ENCODE results near the gene LGALS1. TPM values are rescaled to one million over a fixed set of nuclear protein-coding genes. Genes with fewer than 3 reads are reported as not detected.

Gene LGALS1
- total RNA-seq, 1 experiment from 2014 or later = 2,325 TPM

GRCh38 chr22:37684803-37685615, 9.6 kb downstream of the LGALS1 start:
- intact Hi-C loops (cut with micrococcal nuclease) = loop anchor here (10.0 kb wide), 1 partner anchor 120 kb away; the partner anchor contains the start of gene GCAT
- ATAC-seq (no peak), DNase-seq (no peak)
- H3K36me3 ChIP-seq (ENCODE audit: low read depth, low read length) = peaks cover 3% of the 10 kb centered on the region; the same call in 1 of the 2 replicates
- ChIA-PET POLR2A (ENCODE audit: unreplicated experiment) (no interaction called here), CTCF (no interaction called here)
- H2AFZ ChIP-seq (ENCODE audit: low read length) = no peak overlapping the region
- no peaks in the 10 kb centered on the region for H3K27me3 ChIP-seq (ENCODE audit: low read length)
- no peaks in the 10 kb centered on the region for H4K20me1 ChIP-seq (ENCODE audit: low read length)
- no peak overlapping the region for H3K4me2 ChIP-seq (ENCODE audit: low read length)
- no peak for TF ChIP-seq CTCF (conservative IDR thresholded peaks at IDR 0.05; ENCODE audit: low read depth, low read length)
- TF ChIP-seq EZH2 (IDR thresholded peaks at IDR 0.05; ENCODE audit: low read length, unreplicated experiment) = no peak
- TF ChIP-seq EZH2phosphoT487 (IDR thresholded peaks at IDR 0.05; ENCODE audit: borderline replicate concordance, low read length) = no peak
- H3K27ac ChIP-seq (ENCODE audit: low read length) = no peak overlapping the region
- H3K9ac ChIP-seq (ENCODE audit: low read length) = no peak overlapping the region
- H3K4me1 ChIP-seq (ENCODE audit: insufficient read depth, low read length) = peaks cover 20% of the 10 kb centered on the region
- H3K9me2 ChIP-seq (replicated peaks; ENCODE audit: low read length) = no peaks in the 10 kb centered on the region
- no peaks in the 10 kb centered on the region for H3K9me3 ChIP-seq (ENCODE audit: low read length)
- no peaks in the 10 kb centered on the region for H3F3A ChIP-seq (ENCODE audit: low read length, unreplicated experiment)
- H3K79me2 ChIP-seq (ENCODE audit: low read length) = peaks cover 21% of the 10 kb centered on the region
- no peak overlapping the region for H3K4me3 ChIP-seq (ENCODE audit: low read length)
- no TSS peak for BruUV-seq (replicated peaks)

GRCh38 chr22:37686002-37686982, 10.9 kb downstream of the LGALS1 start, which contains the start of gene NOL12:
TSS of gene NOL12 (plus strand) at chr22:37686343. CDS start at chr22:37686393, 50 bp downstream.
- no peaks in the 10 kb centered on the region for H3F3A ChIP-seq (ENCODE audit: low read length, unreplicated experiment)
- no peaks in the 10 kb centered on the region for H3K27me3 ChIP-seq (ENCODE audit: low read length)
- H3K79me2 ChIP-seq (ENCODE audit: low read length) = peaks cover 21% of the 10 kb centered on the region
- TSS peak; percentile 88 for BruUV-seq (replicated peaks)
- no peak for TF ChIP-seq EZH2phosphoT487 (IDR thresholded peaks at IDR 0.05; ENCODE audit: borderline replicate concordance, low read length)
- TF ChIP-seq EZH2 (IDR thresholded peaks at IDR 0.05; ENCODE audit: low read length, unreplicated experiment) = no peak
- no peak for TF ChIP-seq CTCF (conservative IDR thresholded peaks at IDR 0.05; ENCODE audit: low read depth, low read length)
- no peaks in the 10 kb centered on the region for H4K20me1 ChIP-seq (ENCODE audit: low read length)
- peak within 1 kb of the TSS; percentile 99 for H3K4me2 ChIP-seq (ENCODE audit: low read length)
- H3K9me2 ChIP-seq (replicated peaks; ENCODE audit: low read length) = no peaks in the 10 kb centered on the region
- H3K4me3 ChIP-seq (ENCODE audit: low read length) = peak within 1 kb of the TSS; percentile 100
- peak within 1 kb of the TSS; percentile 95 for H3K9ac ChIP-seq (ENCODE audit: low read length)
- CTCF ChIA-PET = no interaction called here
- ATAC-seq (peak; percentile 66), DNase-seq (peak; percentile 87)
- H3K36me3 ChIP-seq (ENCODE audit: low read depth, low read length) = peaks cover 12% of the 10 kb centered on the region; the same call in 1 of the 2 replicates
- POLR2A ChIA-PET (ENCODE audit: unreplicated experiment) = interaction anchor here (0.6 to 1.0 kb wide), 5 partner anchors 11 to 137 kb away, joined by 3 to 11 read pairs (median 6); partner anchors contain the start of genes GGA1, LGALS1 and PDXP
- no peaks in the 10 kb centered on the region for H3K9me3 ChIP-seq (ENCODE audit: low read length)
- peaks cover 17% of the 10 kb centered on the region for H3K4me1 ChIP-seq (ENCODE audit: insufficient read depth, low read length)
- H2AFZ ChIP-seq (ENCODE audit: low read length) = peak within 1 kb of the TSS; percentile 90
- H3K27ac ChIP-seq (ENCODE audit: low read length) = peak within 1 kb of the TSS; percentile 77
- intact Hi-C loops (cut with micrococcal nuclease) = loop anchor here (10.0 kb wide), 1 partner anchor 119 kb away; the partner anchor contains the start of gene GCAT
